Measurements from ENCODE around the gene CORO6. TPM values are rescaled to one million over a fixed set of nuclear protein-coding genes. Genes with fewer than 3 reads are reported as not detected.

The CORO6 gene
- total RNA-seq, 4 donors from 2014 or later = 5.7 to 19.0 (median 8.7) TPM

Other genes starting within 250 kb of the CORO6 start
- 10 to 100 TPM; 54.7 to 71.8 (median 64.9) TPM for gene TAOK1, start 232.5 kb downstream of the CORO6 start, total RNA-seq
- 10 to 100 TPM in 1 of 4 donors, 1 to 10 TPM in 3; 4.1 to 10.4 (median 7.5) TPM for gene ABHD15, start 55.9 kb downstream of the CORO6 start, total RNA-seq
- 10 to 100 TPM; 30.2 to 55.8 (median 34.5) TPM for gene TP53I13, start 54.2 kb downstream of the CORO6 start, total RNA-seq
- 10 to 100 TPM; 44.0 to 67.1 (median 51.3) TPM for gene GIT1, start 33.3 kb downstream of the CORO6 start, total RNA-seq
- gene ANKRD13B, start 29.8 kb downstream of the CORO6 start, total RNA-seq = 10 to 100 TPM in 2 of 4 donors, 1 to 10 TPM in 2; 8.1 to 18.8 (median 11.7) TPM